Nephron progenitor cell (in vitro differentiated cells): Measurements from ENCODE around the gene KIAA0753.
"Not testable (repeated sequence)": the region's sequence is repeated elsewhere in the genome, so short reads cannot be mapped to it uniquely, and the experiment has no call there.

Experiments
- DNase-seq: peaks from one replicate; pipeline ENCODE4 v3.0.0; 2021
- H3K27ac Mint-ChIP-seq: 2 replicates; pipeline ENCODE4 v1.8.0; 2021; ENCODE audit warnings: mild to moderate bottlenecking, moderate library complexity, mixed read lengths
- H3K27me3 Mint-ChIP-seq: 2 replicates; pipeline ENCODE4 v1.8.0; 2021; ENCODE audit warnings: mild to moderate bottlenecking, low read depth, mixed read lengths; ENCODE audit not compliant: poor library complexity
- H3K36me3 Mint-ChIP-seq: 2 replicates; pipeline ENCODE4 v1.8.0; 2021; ENCODE audit warnings: low read depth, mixed read lengths
- H3K4me1 Mint-ChIP-seq: 2 replicates; pipeline ENCODE4 v1.8.0; 2021; ENCODE audit warnings: mixed read lengths
- H3K4me3 Mint-ChIP-seq: 2 replicates; pipeline ENCODE4 v1.8.0; 2021; ENCODE audit warnings: mild to moderate bottlenecking, moderate library complexity, mixed read lengths
- H3K9me3 Mint-ChIP-seq: 2 replicates; pipeline ENCODE4 v1.8.0; 2021; ENCODE audit warnings: mild to moderate bottlenecking, moderate library complexity, mixed read lengths
- CTCF ChIP-seq: fragments of 200-600 bp; sonication (generic); IDR thresholded peaks from 2 replicates; pipeline ENCODE4 v1.5.0; 2021; ENCODE audit warnings: antibody characterized with exemption

Gene KIAA0753

GRCh38 chr17:6660101-6660500 lies 19.6 kb upstream of the KIAA0753 start:
- Mint-ChIP-seq H3K27me3 (peaks cover 62% of the 10 kb centered on the region), H3K4me1 (peaks cover 48% of the 10 kb centered on the region), H3K27ac (no peak overlapping the region), H3K9me3 (peaks cover 3% of the 10 kb centered on the region), H3K36me3 (no peaks in the 10 kb centered on the region), H3K4me3 (no peak overlapping the region)
- no peak for DNase-seq
- no peak for TF ChIP-seq CTCF

DNA sequence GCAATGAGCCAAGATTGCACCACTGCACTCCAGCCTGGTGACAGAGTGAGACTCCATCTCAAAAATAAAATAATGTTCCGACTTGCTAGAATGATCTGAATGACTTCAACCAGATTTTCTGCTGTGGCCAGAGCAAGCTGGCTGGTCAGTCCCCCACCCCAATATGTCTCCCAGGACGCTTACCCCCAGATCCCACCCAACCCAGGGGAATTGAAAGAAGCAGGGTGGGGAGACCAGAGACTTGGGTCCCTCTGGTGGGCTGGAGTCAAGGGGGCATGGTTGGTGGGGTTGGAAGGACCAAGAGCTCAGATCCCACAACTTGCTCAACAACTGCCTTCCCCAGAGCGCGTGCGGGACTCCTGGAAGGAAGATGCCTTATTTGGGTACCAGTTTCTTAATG lies 17.9 kb upstream of the KIAA0753 start:
- H3K4me1 Mint-ChIP-seq, result peaks cover 62% of the 10 kb centered on the region
- not testable (repeated sequence) for H3K27ac Mint-ChIP-seq

DNA sequence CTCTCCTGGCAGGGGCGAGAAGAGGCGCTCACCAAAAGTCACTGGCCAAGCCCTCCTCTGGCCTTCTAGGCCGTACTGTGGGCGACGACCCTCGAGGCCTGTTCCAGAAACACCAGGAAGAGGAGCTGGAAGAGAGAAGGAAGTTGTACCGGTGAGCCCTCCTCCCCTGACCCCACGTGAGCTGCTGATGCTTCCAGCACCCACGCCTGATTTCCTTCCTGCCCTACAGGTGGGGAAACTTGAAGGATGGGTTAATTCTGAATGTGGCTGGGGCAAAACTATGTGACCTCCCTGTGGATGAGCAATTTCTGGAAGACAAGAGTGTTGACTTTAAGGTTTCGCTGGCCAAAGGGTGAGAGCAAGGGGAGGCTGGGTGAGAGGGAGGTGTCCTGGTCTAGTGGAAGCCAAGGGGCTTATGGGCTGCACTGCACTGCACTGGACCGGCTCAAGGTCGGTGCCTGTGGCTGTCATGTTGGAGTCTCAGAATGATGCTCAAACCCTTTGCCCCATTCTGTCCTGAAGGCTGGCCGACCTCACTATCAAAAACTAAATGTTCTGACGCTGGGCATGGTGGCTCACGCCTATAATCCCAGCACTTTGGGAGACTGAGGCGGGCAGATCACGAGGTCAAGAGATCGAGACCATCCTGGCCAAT lies 17.2 kb upstream of the KIAA0753 start:
- H3K4me1 Mint-ChIP-seq, result peaks cover 67% of the 10 kb centered on the region
- H3K9me3 Mint-ChIP-seq, result peaks cover 3% of the 10 kb centered on the region
- H3K27me3 Mint-ChIP-seq, result peaks cover 82% of the 10 kb centered on the region
- peak overlapping the region; percentile 75 for H3K4me3 Mint-ChIP-seq
- DNase-seq, result no peak
- no peak overlapping the region for H3K27ac Mint-ChIP-seq
- H3K36me3 Mint-ChIP-seq, result no peaks in the 10 kb centered on the region
- no peak for TF ChIP-seq CTCF

More for the DNA sequence above, 17.9 kb upstream of the KIAA0753 start:
- not testable (repeated sequence) for H3K9me3 Mint-ChIP-seq, H3K36me3 Mint-ChIP-seq, DNase-seq, H3K4me3 Mint-ChIP-seq
- H3K27me3 Mint-ChIP-seq, result peaks cover 78% of the 10 kb centered on the region

- H3K36me3 Mint-ChIP-seq, H3K27ac Mint-ChIP-seq, H3K9me3 Mint-ChIP-seq: not testable (repeated sequence)
- H3K4me1 Mint-ChIP-seq, result peaks cover 67% of the 10 kb centered on the region
- H3K27me3 Mint-ChIP-seq, result peaks cover 87% of the 10 kb centered on the region
- peak overlapping the region; percentile 75 for H3K4me3 Mint-ChIP-seq
- DNase-seq, result peak; percentile 34
These were observed 16.5 kb upstream of the KIAA0753 start for GRCh38 chr17:6656797-6657632.

GRCh38 chr17:6655732-6656361 lies 15.3 kb upstream of the KIAA0753 start:
- peaks cover 65% of the 10 kb centered on the region for H3K4me1 Mint-ChIP-seq
- not testable (repeated sequence) for H3K36me3 Mint-ChIP-seq, H3K9me3 Mint-ChIP-seq, H3K27ac Mint-ChIP-seq, DNase-seq
- H3K27me3 Mint-ChIP-seq, result peaks cover 84% of the 10 kb centered on the region
- peak overlapping the region; percentile 83 for H3K4me3 Mint-ChIP-seq

GRCh38 chr17:6654841-6655731 lies 14.6 kb upstream of the KIAA0753 start:
- DNase-seq, result peak; percentile 63
- H3K4me3 Mint-ChIP-seq, result peak overlapping the region; percentile 81
- H3K36me3 Mint-ChIP-seq, result no peaks in the 10 kb centered on the region
- H3K27ac Mint-ChIP-seq, result no peak overlapping the region
- H3K9me3 Mint-ChIP-seq, result peaks cover 3% of the 10 kb centered on the region
- no peak for TF ChIP-seq CTCF
- peaks cover 62% of the 10 kb centered on the region for H3K4me1 Mint-ChIP-seq
- H3K27me3 Mint-ChIP-seq, result peaks cover 78% of the 10 kb centered on the region
